NCI-H69 (cell line): ENCODE measurements around the gene DGKH.
A peak's percentile ranks its signal among the peaks of the same experiment; 100 is the strongest.

ENCODE experiments used
- DNase-seq: peaks from one replicate; lab custom pipeline; 2025; lab: John Stamatoyannopoulos, UW

DGKH gene

DNA sequence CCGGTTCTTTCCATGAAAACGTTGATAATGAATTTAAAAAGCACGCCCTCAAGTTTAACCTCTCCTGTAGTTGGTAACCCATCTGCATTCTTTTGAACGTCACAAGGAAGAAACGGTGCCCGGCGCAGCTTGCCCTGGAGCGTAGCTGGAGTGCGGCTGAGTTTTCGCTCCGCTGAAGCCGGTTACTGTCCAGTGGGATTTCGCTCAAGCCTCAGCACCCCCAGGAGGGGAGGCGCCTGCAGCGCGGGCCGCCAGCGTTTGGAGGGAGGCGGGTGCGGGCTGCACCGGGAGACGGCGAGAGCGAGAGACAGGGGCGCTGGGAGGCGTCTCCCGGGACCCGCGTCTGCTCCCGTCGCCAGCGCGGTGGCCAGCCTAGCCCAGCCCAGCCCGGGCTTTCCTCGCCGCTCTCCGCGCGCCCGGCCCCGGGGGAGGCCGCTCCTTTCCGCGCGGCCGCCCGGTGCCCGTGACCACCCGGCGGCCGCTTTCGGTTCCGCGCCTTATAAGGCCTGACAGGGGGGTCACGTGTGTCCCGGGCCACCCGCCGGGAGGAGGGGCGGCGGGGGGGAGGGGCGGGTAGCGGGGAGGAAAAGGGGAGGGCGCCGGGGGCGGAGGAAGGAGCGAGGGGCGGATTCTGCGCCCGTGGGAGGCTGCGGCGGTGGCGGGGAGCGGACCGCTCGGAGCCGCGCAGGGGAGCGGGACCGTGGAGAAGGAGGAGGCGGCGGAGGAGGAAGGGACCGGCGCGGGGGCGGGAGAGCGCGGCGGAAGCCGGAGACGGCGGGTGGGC is 8.3 kb upstream of the DGKH start:
- peak; percentile 91 for DNase-seq

DNA sequence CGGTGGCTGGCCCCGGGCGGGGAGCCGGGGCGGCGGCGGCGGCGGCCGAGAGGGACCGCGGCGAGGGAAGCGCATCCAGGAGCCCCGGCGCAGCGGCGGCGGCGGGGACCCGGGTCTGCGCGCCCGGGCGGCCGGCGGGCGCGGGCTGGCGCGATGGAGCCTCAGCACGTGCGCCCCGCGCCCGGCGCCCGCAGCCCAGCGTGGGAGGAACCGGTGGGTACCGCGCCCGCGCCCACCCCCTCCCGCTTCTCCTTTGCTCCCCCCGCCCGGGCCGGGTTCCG is 7.8 kb upstream of the DGKH start:
- peak; percentile 74 for DNase-seq

DNA sequence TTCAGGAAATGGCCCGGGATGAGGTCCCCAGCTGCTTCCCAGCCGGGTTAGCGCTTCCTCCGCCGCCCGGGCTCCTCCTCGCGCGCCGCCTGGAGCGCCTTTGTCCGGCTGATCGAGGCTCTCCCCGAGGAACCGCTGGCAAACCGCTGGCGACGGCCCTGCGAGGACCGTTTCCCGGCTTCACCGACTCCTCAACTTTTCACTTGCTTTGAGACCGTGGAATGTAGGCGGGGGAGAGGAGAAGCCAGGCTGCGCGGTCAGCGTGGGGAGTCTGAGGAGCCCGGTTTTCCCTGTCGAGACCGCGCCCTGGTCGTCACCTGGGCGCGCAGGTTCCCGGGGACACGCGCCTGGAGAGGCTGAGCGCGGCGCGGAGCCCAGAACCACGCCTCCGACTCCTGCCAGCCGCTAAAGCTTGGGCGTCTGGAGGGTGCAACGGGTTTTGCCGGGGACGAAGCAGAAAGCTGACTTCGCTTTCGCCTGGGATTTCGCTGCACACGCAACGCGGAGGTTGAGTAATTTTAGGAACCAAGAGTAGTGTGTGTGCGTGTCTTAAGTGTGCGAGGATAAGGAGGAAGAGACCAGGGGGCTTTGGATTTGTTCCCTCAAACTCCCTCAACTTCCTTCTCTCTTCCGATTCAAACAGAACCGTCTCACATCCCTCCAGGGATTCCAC is 7.3 kb upstream of the DGKH start:
- DNase-seq: peak; percentile 76

DNA sequence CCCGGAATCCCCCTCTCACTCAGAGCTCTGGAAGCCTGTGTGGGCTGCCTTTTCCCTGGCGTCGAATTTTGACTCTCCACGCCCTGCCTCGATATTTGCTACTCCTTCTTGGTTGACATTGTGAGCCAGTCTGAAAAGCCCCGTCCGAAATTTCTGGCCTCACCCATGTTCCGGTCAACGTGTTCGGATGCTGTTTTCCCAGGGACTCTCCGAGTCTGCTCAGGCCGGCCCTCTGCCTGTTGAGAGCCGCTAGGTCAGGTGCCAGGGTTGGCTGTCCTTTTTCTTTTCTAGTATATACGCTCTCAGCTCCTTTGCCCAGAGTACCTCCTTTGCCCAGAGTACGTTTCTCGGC is 6.8 kb upstream of the DGKH start:
- peak; percentile 64 for DNase-seq

DNA sequence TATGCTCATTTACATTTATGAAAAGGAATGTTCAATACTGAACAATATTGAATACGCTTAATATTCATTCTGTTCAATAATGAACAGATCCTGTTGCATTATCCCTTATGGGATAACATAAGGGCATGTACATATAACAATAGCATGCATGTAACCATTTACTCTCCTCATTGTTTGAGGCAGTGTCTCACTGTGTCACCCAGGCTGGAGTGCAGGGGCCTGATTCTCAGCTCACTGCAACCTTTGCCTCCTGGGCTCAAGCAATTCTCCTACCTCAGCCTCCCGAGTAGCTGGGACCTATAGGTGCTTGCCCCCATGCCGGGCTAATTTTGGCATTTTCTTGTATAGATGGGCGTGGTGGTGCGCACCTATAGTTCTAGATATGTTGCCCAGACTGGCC is 4.8 kb upstream of the DGKH start:
- no peak for DNase-seq

DNA sequence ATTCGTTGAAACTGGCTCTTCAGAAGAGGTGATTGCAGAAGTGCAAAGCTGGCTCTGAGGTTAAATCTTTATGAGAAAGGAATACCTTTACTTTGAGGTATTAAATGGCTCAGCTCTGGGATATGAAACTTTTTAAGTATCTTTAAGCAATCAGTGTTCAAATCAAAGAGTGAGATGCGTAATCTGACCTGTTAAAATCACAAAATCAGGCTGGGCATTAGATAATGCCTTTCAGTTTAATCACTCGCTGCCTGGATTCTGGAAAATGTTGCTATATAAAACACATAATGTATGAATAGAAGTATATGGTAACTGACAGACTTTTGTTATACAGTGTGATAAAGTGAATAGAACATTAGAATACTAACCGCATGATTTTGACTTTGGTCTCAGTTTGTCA is 2.0 kb upstream of the DGKH start:
- no peak for DNase-seq

DNA sequence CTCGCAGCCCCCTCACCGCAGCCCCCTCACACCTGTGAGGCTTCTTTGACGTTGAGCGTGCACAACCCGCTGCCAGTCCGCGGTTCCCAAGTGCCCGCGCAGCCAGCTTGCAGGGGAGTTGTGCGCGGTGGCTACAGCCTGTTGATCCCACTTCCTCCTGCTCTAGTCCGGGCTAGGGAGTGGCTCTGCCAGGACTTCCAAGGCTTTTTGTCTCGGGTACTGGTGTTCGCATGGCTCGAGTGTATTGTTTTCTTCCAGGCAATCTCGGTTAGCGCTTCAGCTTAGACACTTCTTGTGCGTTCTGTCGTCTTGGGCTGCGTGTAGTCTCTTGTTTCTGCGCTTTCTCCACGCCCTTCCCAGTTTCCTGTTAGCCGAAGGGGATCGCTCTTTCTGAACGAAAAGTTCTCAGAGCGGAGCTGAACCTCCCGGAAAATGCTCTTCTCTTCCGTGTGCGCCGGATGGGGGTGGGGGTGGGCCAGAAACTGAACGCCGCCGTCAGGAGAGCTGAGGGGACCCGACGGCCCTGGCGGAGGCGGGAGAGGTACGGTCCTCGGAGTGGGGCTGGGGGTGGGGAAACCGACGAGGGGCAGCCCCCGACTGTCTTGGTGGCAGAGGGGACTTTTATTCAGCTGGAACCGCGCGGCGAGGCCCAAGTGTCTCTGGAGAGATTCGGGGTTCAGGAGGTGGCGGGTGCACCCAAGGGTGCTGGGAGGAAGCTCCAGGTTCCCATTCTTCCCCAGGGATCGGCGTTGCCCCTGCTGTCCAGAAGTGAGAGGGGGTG is 697 bp upstream of the DGKH start:
- DNase-seq: peak; percentile 82

DNA sequence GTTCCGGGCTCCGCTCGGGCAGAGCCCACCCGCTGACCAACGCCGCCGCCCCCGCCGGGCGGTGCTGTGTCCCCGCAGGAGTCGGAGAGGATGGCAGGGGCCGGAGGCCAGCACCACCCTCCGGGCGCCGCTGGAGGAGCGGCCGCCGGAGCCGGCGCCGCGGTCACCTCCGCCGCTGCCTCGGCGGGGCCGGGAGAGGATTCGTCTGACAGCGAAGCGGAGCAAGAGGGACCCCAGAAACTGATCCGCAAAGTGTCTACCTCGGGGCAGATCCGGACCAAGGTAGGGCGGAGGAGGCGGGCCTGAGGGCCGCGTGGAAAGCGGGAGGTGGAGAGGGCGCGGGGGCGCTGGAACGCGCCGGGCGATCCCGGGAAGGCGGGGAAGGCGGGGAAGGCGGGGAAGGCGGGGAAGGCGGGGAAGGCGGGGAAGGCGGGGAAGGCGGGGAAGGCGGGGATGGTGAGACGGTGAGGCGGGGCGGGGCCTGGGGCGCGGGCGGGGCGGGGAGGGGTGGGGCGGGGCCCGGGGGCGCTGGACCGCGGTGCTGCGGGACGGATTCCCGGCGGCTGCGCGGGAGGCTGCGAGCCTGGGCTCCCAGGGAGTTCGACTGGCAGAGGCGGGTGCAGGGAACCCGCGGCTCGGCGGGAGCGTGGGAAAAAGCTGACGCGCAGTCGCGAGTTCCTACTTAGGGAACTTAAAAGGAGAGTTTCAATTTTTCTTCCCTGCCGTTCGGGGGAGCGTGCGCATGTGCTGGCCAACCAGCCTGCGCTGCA is 421 bp downstream of the DGKH start:
- peak; percentile 87 for DNase-seq

DNA sequence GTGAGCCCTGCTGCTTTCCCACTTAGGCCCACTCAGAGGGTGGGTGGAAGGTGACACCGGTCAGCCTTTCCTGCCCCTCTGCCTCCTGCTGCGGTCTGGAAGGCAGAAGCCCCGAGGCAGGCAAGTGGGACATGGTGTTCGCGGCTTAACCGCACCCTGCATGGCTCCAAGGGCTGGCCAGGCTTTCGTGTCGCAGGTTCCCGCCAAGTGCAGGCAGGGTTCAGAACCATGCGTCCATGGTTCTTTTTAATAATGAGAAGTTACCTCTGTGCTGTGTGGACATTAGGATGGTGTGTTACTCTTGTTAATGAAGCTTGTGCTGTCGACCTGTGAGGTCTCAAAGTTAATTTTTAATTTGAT is 986 bp downstream of the DGKH start:
- DNase-seq: no peak

DNA sequence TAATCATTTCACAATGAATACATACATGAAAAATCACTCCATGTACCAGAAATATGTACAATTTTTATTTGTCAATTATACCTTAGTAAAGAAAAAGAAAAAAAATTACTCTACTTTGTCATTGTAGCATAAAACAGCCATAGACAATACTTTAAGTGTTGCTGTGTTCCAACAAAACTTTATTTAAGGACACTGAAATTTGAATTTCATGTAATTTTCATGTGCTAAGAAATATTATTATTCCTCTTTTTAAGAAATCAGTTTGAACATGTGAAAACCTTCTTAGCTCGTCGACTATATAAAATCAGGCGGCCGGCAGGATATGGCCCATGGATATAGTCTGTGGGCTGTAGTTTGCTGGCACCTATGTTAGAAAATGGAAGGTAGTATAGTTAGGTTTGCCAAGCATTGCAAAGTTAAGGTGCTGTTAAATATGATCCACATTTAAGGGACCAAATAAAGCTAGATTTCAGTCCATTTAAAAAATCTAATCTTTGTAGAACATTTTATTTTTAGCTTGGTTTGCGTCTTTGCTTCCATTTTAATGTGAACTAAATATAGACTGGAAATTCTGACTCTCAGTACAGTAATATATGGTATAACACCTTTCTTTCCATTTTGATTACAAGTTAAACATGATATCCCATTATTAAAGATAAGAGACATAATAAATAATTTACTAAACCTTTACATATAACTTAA is 6.5 kb downstream of the DGKH start:
- no peak for DNase-seq

DNA sequence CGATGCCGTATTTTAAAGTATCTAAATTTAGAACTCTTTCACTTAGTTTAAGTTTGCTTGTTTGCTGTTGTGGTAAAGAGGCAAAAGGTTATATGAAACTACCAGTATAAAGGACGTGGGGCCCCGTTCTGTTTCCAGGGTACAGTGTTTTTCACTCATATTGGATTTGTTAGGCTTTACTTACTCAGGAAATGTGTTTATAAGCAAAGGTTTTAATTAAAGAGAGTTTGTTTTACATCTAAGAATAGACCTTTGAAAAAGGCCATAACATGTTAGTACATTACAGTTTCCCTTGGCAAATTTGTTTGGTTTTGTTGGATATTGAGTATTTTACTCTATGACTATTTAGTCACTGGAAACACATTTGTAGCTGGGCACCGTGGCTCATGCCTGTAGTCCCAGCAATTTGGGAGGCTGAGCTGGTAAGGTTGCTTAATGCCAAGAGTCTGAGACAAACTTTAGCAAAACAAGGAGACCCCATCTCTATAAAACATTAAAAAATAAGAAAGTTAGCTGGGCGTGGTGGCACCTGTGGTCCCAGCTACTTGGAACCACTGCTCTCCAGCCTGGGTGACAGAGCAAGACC is 7.1 kb downstream of the DGKH start:
- DNase-seq: no peak

DNA sequence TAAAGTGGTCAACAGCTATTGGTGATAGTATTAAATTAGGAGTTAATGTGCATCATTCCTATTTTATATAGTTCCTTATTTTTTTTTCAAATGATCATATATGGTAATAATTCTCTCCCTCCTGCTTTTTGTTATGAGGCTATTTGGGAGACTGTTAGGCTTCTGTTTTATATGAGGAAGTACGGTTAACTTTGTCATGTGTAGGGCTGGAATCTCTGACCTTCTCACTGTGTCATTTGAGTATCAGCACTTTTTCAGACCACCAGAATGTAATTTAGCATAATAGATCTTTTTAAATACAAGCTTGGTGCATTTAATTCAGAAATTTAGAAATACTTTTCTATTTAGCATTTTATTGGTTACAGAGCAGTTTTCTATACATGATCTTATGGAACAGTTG is 7.7 kb downstream of the DGKH start:
- no peak for DNase-seq

DNA sequence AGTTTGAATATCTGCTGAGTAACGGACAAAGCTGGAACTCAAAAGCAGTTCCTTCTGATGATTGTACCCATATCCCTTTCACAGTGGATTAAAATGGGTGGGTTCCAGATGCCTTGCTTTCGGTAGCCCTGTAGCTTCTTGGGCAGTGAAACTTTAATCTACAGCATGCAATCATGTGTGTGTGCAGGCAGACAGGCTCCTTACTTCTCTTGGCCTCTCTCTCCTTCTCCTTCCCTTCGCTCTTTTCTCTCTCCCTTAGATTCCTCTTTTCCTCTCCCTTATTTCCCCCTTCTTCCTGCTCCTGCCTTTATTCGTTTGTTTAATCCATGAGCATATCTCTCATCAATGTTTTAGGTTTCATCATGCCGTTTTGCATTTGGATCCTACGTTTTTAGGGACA is 8.1 kb downstream of the DGKH start:
- DNase-seq: no peak

DNA sequence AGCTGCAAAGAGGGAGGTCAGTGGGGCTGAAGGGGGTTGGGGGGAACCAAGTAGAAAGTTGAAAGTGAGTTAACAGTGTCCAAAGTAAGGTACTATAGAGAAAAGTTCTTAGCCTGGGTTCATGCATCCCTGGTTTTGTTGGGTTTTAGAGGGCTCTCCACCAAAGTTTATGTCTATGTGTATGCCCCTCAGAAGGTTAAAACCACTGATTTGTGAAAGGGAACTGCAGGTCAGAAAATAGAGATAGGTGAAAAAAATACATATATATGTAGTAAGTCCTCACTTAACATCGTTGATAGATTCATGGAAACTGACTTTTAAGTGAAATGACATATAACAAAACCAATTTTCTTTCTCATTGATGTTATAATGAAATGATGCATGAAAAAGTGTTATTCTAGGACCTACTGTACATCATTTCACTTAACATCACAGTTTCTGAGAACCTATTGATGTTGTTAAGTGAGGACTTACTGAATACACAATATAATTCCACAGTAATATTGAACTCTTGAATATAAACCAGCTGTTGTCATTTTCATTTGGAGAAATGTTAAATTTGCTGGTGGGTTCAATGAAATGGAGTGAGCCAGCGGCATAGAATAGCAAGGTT is 9.6 kb downstream of the DGKH start:
- DNase-seq: no peak

DNA sequence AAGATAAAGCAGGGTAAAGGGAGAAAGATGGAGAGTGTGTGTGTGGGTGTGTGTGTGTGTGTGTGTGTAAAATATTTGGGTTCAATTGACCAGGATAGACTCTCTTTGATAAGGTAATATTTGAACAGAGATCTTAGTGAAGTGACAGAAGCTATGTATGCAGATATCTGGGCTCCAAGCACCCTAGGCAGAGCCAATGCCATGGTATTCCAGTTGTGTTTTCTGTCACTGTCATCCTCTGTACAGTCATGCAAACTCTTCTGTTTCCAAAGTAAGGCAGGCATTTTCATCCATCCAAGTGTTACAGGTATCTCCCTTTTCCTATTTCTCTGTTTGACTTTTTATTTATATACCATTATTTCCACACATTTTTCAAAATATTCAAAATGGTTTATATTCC is 13.5 kb downstream of the DGKH start:
- DNase-seq: no peak

DNA sequence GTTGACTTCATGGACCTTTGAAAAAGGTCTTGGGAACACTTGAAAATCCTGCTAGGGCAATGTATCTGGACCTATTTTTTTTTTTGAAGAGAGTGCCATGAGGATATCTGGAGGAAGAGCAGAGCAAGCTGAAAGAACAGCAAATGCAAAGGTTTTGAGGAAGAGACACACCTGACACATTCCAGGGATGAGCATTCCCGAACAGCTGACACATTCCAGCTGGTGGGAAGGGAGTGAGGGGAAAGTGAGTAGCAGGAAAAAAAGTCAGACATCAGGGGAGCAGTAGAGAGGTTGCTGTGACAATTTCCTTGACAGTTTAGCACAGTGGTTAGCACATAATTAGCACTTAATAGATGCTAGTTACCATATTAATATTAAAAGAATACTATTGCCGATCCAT is 14.7 kb downstream of the DGKH start:
- no peak for DNase-seq

DNA sequence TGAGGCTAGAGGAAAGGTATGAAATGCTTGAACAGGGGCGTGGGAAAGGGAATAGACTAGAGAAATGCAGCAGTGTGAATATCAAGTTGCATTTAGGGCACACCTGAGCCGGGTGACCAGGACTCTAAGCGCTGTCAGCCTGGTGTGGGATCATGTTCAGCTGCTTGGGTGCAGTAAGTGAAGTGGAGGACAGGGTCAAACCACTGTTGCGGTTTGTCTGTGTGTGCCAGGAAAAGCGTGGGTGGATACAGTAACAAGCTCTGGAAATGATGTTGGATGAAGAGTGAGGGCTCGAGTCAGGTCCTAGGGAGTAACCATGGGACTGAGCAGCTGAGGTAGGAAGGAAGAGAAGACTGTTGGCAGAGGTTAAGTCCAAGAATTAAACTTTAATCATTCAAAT is 15.8 kb downstream of the DGKH start:
- no peak for DNase-seq

DNA sequence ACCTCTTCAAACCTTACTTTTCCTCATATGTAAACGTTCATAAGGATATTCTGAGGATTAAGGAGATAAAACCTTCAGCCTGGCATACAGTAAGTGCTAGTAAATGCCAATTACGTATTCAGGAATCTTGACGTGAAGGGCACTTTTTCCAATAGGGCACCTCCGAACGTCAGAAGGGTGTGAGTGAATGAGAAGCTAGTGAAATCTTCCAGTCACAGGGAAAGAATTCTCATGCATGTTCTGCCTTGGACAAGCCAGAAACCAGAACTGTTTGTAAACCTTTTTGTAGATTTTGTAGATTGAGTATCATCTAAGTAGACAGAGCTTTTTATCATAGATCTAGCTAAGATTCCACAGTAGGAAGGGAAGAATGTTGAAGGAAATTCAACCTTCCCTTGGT is 16.5 kb downstream of the DGKH start:
- DNase-seq: no peak

DNA sequence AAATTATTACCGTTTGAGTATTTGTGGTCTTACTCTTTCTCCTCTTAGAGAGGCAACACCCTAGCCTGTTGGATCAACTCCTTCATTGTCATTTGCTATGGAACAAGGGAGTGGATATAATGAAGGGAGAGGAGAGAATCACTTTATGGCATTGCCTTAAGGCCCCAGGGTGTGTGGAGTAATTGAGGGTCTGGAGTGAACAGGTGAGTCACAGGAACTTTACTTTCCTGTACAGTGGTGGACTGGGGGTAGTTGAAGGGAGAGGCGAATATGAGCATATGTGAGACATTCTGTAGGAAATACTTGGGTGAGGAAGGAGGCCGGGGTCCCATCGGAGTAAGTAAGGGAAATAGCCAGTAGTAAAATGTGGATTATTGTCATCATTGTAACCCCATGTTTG is 17.0 kb downstream of the DGKH start:
- no peak for DNase-seq

DNA sequence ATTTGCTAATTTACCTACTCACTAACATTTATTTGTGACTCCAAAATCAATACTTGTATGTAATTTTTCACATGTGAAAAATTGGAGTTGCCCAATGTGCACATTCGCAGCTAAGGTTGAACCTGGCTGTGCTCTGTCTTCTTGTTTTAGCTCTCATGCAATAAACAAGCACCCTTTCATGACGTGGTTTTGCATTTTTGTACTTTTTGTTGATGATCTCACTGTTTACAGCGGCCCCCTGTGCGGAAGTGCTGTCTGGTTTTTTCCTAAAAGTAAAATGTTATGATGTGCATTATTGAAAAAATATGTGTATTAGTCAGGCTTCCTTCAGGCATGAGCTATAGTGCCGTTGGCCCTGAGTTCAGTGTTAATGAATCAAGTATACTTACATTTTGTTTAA is 18.1 kb downstream of the DGKH start:
- no peak for DNase-seq

DNA sequence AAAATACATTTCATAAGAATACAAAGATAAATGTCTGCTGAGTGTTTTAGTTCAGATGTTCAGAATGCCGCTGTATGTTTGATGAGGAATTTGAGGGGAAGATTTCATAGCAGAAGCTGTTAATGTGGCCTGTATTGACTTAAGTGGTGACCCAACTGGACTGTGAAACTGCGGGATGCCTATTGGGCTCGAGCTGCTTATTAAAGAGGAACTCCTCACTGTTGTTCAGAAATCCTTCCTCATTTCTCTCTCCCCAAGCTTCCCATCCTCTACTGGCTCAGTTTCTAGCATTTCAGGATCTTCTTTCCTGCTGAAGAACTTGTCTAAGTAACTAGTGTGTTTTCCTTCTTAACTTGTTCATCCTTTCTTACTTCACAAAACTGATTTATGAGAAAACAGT is 20.4 kb downstream of the DGKH start:
- DNase-seq: no peak
